Upper lobe of left lung (tissue), 4 donors: ENCODE results near the gene EVI5.

Source experiments
- EP300 ChIP-seq, 4 donors: sonication (generic); formaldehyde crosslinking; IDR thresholded peaks; one replicate each; pipeline ENCODE4 v1.5.1; 2017; ENCODE audit warnings: antibody characterized with exemption in 4 of 4, control low read depth in 2 of 4
- POLR2A ChIP-seq, 4 donors: fragments of 450-650 bp; IDR thresholded peaks; one replicate each; pipeline ENCODE4 v1.5.1; 2016 to 2017; ENCODE audit warnings: antibody characterized with exemption in 4 of 4, mild to moderate bottlenecking in 2 of 4
- POLR2AphosphoS5 ChIP-seq, 2 donors: sonication (generic); formaldehyde crosslinking; IDR thresholded peaks; one replicate each; pipeline ENCODE4 v1.5.1; 2017; ENCODE audit warnings: antibody characterized with exemption in 2 of 2
- TF ChIP-seq, protein P1 (sequence below), 6 experiments: fragments of 450-650 bp in 4 of 6; fragments of 200-600 bp in 2 of 6; sonication (generic) in 2 of 6; IDR thresholded peaks; one replicate each; pipeline ENCODE4 v1.5.1; 2016 to 2019; ENCODE audit warnings: antibody characterized with exemption in 6 of 6

DNA sequence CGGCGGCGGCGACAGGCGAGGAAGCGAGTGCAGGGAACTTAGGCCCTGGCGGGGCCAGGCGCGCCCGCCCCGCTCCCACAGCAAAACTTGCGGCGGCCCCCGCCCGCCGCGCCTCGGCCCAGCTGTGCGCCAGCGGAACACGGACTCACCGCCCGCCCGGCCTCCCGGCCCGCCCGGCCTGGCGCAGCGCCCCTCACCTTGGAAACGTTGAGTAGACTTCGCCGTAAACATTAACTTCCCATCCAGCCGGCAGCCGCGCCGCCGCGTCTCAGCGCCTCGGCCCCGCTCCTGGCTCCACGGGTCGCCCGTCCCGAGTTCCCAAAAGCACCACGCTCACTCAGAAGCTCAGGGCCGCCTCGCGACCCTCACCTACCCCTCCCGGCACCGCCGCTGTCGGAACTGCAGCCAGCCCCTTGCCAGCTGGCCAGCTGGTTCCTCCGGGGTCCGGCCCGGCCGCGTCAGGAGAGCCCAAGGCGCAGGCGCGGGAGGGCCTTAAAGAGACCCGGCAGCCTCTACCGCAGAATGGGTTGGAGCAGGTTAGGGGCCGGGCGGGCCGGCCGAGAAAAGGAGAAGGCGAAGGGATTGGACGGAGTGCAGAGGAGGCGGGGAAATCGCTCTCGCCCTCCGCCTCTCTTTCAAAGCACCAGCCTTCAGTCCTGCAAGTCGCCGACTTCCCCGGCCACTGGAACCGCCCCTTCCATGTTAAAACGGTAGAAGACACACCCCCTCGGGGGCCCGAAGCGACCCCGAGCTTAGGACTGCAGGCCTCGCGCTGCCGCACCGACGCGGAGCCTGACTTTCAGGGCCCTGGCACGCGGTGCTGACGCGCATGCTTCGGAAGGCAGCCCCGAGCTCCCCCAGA lies at the start of gene EVI5:
- TF ChIP-seq, protein P1, sequence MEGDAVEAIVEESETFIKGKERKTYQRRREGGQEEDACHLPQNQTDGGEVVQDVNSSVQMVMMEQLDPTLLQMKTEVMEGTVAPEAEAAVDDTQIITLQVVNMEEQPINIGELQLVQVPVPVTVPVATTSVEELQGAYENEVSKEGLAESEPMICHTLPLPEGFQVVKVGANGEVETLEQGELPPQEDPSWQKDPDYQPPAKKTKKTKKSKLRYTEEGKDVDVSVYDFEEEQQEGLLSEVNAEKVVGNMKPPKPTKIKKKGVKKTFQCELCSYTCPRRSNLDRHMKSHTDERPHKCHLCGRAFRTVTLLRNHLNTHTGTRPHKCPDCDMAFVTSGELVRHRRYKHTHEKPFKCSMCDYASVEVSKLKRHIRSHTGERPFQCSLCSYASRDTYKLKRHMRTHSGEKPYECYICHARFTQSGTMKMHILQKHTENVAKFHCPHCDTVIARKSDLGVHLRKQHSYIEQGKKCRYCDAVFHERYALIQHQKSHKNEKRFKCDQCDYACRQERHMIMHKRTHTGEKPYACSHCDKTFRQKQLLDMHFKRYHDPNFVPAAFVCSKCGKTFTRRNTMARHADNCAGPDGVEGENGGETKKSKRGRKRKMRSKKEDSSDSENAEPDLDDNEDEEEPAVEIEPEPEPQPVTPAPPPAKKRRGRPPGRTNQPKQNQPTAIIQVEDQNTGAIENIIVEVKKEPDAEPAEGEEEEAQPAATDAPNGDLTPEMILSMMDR (IDR thresholded peaks at IDR 0.05) = peak in 2 of 6 experiments; percentile 9 to 15
- TF ChIP-seq POLR2A (IDR thresholded peaks at IDR 0.05) (peak in 3 of 4 donors; percentile 73 to 96 (median 89)), POLR2AphosphoS5 (IDR thresholded peaks at IDR 0.05) (peak; percentile 84 to 86), EP300 (IDR thresholded peaks at IDR 0.05) (no peak)
